Activated CD4-positive, alpha-beta T cell treated with anti-CD3 and anti-CD28 coated beads for 48 hours (primary cell): ENCODE data around the gene AMD1.
"Not testable (repeated sequence)": the region's sequence is repeated elsewhere in the genome, so short reads cannot be mapped to it uniquely, and the experiment has no call there.

Source experiments
- DNase-seq: peaks from one replicate; pipeline ENCODE4 v3.0.0-alpha.2; 2020

The AMD1 gene

DNA sequence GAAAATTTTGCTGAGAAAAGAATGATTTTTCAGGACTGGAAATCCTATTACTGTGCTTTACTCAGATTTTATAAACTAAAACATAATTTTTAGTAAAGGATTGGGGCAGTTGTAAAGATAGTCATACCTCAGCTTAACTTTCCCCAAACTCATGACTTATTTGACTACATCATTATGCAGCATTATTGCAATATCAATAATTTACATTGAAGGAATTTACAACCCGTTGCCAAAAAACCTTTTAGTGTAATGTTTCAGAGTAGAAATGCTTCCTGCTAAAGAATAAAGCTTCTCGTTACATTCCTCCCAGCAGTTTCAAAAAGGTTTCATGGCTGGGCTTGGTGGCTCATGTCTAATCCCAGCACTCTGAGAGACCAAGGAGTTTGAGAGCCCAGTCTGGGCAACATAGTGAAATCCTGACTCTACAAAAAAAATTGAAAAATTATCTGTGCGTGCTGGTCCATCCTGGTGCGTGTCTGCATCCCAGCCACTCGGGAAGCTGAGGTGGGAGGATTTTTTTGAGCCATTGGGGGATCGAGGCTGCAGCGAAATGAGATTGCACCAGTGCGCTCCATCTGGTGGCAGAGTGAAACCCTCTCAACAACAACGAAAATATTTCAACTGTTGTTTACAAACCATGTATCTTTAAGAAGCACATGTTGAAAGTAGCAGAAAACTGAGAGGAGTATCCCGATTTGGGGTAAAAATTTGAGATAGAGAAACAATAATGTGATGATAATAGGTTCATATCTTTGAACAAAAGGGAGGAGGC, 4.4 kb downstream of the AMD1 start:
- peak; percentile 37 for DNase-seq

DNA sequence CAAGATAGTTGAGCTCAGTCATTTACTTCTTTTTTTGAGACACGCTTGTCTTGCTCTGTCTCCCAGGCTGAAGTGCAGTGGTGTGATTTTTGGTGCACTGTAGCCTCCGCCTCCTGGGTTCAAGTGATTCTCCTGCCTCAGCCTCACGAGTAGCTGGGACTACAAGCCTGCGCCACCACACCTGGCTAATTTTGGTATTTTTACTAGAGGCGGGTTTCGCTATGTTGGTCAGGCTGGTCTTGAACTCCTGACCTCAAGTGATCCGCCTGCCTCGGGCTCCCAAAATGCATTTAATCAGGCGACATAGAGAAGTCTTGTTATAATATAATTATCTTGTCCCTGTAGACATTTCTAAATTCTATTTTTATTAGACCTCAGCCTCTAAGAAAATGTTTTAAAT, 6.1 kb downstream of the AMD1 start:
- no peak for DNase-seq

GRCh38 chr6:110881546-110882273, 7.1 kb downstream of the AMD1 start:
- DNase-seq: no peak

GRCh38 chr6:110882274-110882619, 7.7 kb downstream of the AMD1 start:
- DNase-seq: no peak

GRCh38 chr6:110882824-110883554, 8.4 kb downstream of the AMD1 start:
- no peak for DNase-seq

DNA sequence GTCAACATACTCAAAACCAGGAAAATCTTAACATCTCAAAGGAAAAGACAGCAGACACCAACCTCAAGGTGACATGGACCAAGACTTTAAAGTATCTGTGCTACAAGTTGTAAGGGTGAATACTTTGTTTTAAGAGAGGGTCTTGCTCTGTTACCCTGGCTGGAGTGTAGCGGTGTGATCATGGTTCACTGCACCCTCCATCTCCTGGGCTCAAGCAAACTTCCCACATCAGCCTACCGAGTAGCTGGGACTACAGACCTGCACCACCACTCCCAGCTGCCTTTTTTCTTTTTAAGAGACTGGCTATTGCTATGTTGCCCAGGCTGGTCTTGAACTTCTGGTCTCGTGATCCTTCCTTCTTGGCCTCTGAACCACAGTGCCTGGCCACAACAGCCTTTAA, 9.7 kb downstream of the AMD1 start:
- DNase-seq: no peak

DNA sequence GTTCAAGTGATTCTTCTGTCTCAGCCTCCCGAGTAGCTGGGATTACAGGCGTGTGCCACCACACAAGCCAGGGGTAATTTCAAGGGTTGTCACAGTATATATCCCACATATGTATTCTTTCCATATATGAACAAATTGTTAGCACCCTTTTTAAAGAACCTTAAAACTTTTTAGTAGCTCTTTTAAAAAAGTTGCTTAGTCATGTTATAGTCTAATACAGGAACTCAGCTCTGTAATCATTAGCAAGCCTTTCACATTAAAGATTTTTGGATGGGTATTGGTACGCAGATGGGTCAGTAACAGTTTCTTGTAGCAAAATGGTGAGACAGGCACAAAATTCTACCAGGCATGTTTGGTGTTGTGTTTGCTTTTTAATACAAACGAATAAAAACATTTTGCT, 10.9 kb downstream of the AMD1 start:
- no peak for DNase-seq

GRCh38 chr6:110886555-110887167, 12.1 kb downstream of the AMD1 start:
- DNase-seq: no peak

DNA sequence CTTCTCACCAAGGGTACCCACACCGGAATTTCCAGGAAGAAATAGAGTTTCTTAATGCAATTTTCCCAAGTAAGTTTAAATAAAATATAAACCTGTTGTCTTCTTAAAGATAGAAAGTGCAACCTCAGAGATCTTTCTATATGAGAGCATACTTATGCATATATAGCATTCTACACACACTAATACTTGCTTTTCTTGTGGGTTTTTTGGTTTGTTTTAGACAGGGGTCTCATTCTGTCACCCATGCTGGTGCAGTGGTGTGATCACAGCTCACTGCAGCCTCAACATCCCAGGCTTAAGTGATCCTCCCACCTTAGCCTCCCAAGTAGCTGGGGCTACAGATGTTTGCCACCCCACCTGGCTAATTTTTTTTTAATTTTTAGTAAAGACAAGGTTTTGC, 15.7 kb downstream of the AMD1 start:
- DNase-seq: no peak

- no peak for DNase-seq
Measured at GRCh38 chr6:110895907-110896608, 21.5 kb downstream of the AMD1 start.

DNA sequence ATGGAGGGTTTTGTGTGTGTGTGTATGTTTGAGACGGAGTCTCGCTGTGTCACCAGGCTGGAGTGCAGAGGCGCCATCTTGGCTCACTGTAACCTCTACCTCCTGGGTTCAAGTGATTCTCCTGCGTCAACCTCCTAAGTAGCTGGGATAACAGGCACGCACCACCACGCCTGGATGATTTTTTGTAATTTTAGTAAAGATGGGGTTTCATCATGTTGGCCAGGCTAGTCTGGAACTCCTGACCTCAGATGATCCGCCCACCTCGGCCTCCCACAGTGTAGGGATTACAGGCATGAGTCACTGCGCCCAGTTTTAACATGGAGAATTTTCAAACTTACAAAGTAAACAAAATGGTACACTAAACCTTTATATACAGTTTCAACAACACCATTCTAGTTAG, 22.8 kb downstream of the AMD1 start:
- no peak for DNase-seq

- no peak for DNase-seq
Measured at GRCh38 chr6:110898111-110898510, 23.5 kb downstream of the AMD1 start.

DNA sequence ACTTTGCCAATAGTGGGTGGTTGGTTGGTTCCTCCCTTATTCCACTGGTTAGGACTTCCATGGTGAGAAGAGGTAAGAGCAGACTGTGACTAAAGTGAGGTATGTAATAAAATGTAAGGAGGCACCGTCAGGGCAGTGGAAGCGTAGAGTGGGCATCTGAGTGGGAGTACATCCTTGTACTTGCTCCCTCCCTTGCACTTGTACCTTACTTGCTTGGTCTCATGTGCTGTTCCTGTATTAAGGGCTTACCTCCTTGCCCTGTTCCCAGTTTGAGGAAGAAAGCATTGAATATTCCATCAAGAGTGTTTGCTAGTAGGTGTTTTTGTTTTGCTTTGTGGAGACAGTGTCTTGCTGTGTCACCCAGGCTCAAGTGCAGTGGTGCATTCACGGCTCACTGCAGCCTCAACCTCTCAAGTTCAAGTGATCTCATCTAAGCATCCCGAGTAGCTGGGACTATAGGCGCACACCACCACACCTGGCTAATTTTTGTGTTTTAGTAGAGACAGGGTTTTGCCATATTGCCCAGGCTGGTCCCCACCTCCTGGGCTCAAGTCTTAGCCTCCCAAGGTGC, 25.5 kb downstream of the AMD1 start:
- DNase-seq: no peak

DNA sequence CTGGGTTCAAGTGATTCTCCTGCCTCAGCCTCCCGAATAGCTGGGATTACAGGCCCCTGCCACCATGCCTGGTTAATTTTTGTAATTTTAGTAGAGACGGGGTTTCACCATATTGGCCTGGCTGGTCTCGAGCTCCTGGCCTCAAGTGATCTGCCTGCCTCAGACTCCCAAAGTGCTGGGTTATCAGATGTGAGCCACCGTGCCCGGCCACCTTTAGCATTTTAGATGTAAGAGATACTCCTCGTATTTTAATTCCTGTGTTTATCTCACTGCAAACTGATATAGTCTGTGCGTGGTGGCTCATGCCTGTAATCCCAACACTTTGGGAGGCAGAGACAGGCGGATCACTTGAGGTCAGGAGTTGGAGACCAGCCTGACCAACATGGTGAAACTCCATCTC, 27.0 kb downstream of the AMD1 start:
- DNase-seq: not testable (repeated sequence)

DNA sequence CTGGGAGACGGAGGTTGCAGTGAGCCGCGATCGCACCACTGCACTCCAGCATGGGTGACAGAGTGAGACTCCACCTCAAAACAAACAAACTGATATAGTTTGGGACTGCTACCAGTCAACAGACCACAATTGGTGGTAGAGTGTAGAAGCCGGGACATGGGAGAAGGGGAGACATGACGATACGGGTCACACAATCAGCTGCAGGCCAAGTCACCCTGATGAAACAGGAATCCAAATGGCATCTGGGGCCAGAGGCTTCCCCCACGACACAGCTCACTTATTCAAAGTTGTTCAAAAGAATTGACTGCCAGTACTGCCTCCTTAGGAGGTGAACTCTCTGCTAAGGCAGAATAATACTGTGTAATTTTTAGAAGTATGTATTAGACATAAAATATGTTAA, 27.5 kb downstream of the AMD1 start:
- no peak for DNase-seq

DNA sequence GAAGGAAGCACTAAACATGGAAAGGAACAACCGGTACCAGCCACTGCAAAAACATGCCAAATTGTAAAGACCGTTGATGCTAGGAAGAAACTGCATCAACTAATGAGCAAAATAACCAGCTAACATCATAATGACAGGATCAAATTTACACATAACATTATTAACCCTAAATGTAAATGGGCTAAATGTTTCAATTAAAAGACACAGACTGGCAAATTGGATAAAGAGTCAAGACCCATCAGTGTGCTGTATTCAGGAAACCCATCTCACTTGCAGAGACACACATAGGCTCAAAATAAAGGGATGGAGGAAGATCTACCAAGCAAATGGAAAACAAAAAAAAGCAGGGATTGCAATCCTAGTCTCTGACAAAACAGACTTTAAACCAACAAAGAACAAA, 31.7 kb downstream of the AMD1 start:
- not testable (repeated sequence) for DNase-seq

DNA sequence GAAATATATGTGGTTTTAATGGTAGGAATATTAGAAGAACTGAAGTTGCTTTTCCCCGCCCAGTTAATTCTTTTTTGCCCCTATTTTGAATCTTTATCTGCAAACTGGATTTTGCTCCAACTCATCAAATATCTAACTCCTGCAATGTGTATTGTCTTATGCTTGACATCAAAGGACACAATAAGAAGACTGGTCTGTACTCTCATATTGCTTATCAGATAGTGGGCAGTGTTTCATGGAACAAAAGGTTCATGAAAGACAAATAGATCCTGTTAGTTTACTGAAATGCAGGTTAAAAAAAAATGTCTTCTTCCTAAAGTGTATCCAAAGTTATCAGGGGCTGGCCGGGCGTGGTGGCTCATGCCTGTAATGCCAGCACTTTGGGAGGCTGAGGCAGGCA, 56.2 kb downstream of the AMD1 start:
- no peak for DNase-seq

GRCh38 chr6:110933912-110934311, 59.3 kb downstream of the AMD1 start:
- no peak for DNase-seq

- no peak for DNase-seq
Measured at GRCh38 chr6:110934381-110934898, 59.9 kb downstream of the AMD1 start.

- DNase-seq: no peak
Measured at GRCh38 chr6:110935171-110935570, 60.6 kb downstream of the AMD1 start.

- DNase-seq: no peak
Measured at GRCh38 chr6:110938171-110938570, 63.6 kb downstream of the AMD1 start.
